Activated T-cell treated with anti-CD3 and anti-CD28 coated beads, Interleukin-2, amount 50 U/mL, for 72 hours (primary cell): Measurements from ENCODE around the gene UBP1. TPM values are rescaled to one million over a fixed set of nuclear protein-coding genes. Genes with fewer than 3 reads are reported as not detected.
"Not testable (repeated sequence)": the region's sequence is repeated elsewhere in the genome, so short reads cannot be mapped to it uniquely, and the experiment has no call there.

Experiments
- ATAC-seq, 2 donors: fragments of 150-1000 bp; cut with Tn5 transposase; replicated peaks in 1 of 2; 2 replicates each; pipeline ENCODE4 v1.10.0; 2021; ENCODE audit warnings: moderate library complexity in 2 of 2, mild to moderate bottlenecking in 1 of 2
- DNase-seq, 2 donors: peaks; one replicate each; pipeline ENCODE4 v3.0.0; 2021 to 2022; ENCODE audit warnings: mixed read lengths in 1 of 2
- H3K27ac Mint-ChIP-seq: one replicate; pipeline ENCODE4 v1.8.0; 2022; ENCODE audit warnings: mild to moderate bottlenecking, moderate library complexity, mixed read lengths
- H3K27me3 Mint-ChIP-seq: one replicate; pipeline ENCODE4 v1.8.0; 2022; ENCODE audit warnings: low read depth, mixed read lengths
- H3K36me3 Mint-ChIP-seq, 2 donors: one replicate each; pipeline ENCODE4 v1.8.0; 2022; ENCODE audit warnings: mixed read lengths in 2 of 2, mild to moderate bottlenecking in 1 of 2; ENCODE audit not compliant: insufficient read depth in 2 of 2
- H3K4me1 Mint-ChIP-seq: one replicate; pipeline ENCODE4 v1.8.0; 2022; ENCODE audit warnings: low read depth, mixed read lengths
- H3K4me3 Mint-ChIP-seq, 2 donors: one replicate each; pipeline ENCODE4 v1.8.0; 2022; ENCODE audit warnings: mild to moderate bottlenecking in 2 of 2, mixed read lengths in 2 of 2, moderate library complexity in 2 of 2
- H3K9me3 Mint-ChIP-seq, 2 donors: one replicate each; pipeline ENCODE4 v1.8.0; 2022; ENCODE audit warnings: mixed read lengths in 2 of 2
- total RNA-seq, 2 donors: library from RNA; stranded (reverse); gene quantifications; one replicate each; pipeline ENCODE4 v1.2.3, GENCODE V29; 2022

Gene UBP1
- total RNA-seq, 2 donors from 2014 or later, result 59.6 to 64.6 TPM

GRCh38 chr3:33447958-33448357, 7.8 kb upstream of the UBP1 start:
- no peaks in the 10 kb centered on the region for H3K36me3 Mint-ChIP-seq
- H3K9me3 Mint-ChIP-seq, result no peaks in the 10 kb centered on the region
- no peak for DNase-seq
- H3K4me1 Mint-ChIP-seq, result peaks cover 21% of the 10 kb centered on the region
- H3K27ac Mint-ChIP-seq, result no peak overlapping the region
- peak overlapping the region; percentile 32 to 87 for H3K4me3 Mint-ChIP-seq
- ATAC-seq, result no peak
- no peaks in the 10 kb centered on the region for H3K27me3 Mint-ChIP-seq

GRCh38 chr3:33447256-33447625, 7.0 kb upstream of the UBP1 start:
- H3K4me1 Mint-ChIP-seq, result peaks cover 23% of the 10 kb centered on the region
- peak overlapping the region; percentile 86 to 87 for H3K4me3 Mint-ChIP-seq
- ATAC-seq, H3K27me3 Mint-ChIP-seq, H3K27ac Mint-ChIP-seq, H3K36me3 Mint-ChIP-seq, H3K9me3 Mint-ChIP-seq, DNase-seq: not testable (repeated sequence)

GRCh38 chr3:33442190-33442589, 2.0 kb upstream of the UBP1 start:
- ATAC-seq, result no peak
- no peak for DNase-seq
- peak overlapping the region; percentile 100 for H3K27ac Mint-ChIP-seq
- peaks cover 41% of the 10 kb centered on the region for H3K4me1 Mint-ChIP-seq
- peaks cover 3 to 4% of the 10 kb centered on the region in 2 donors for H3K36me3 Mint-ChIP-seq
- H3K27me3 Mint-ChIP-seq, result no peaks in the 10 kb centered on the region
- H3K9me3 Mint-ChIP-seq, result no peaks in the 10 kb centered on the region
- H3K4me3 Mint-ChIP-seq, result peak overlapping the region; percentile 98 to 100

GRCh38 chr3:33441225-33441976, 1.2 kb upstream of the UBP1 start:
- DNase-seq (no peak), ATAC-seq (peak in 1 of 2 donors; percentile 2)
- Mint-ChIP-seq H3K4me3 (peak overlapping the region; percentile 98 to 100), H3K27ac (peak overlapping the region; percentile 100), H3K36me3 (peaks cover 3 to 4% of the 10 kb centered on the region in 2 donors), H3K27me3 (no peaks in the 10 kb centered on the region), H3K4me1 (peaks cover 41% of the 10 kb centered on the region), H3K9me3 (no peaks in the 10 kb centered on the region)

GRCh38 chr3:33439546-33440327, 468 bp downstream of the UBP1 start:
- peak; percentile 62 to 63 for DNase-seq

GRCh38 chr3:33438881-33439545, 1.2 kb downstream of the UBP1 start:
- H3K4me1 Mint-ChIP-seq, result peaks cover 60% of the 10 kb centered on the region
- H3K27ac Mint-ChIP-seq, result peak overlapping the region; percentile 98
- H3K27me3 Mint-ChIP-seq, result no peaks in the 10 kb centered on the region
- H3K36me3 Mint-ChIP-seq, result peaks cover 3 to 4% of the 10 kb centered on the region in 2 donors
- H3K9me3 Mint-ChIP-seq, result no peaks in the 10 kb centered on the region
- DNase-seq (no peak), ATAC-seq (no peak)
- H3K4me3 Mint-ChIP-seq, result peak overlapping the region; percentile 90 to 100

More at GRCh38 chr3:33439546-33440327, 468 bp downstream of the UBP1 start:
- Mint-ChIP-seq H3K9me3 (no peaks in the 10 kb centered on the region), H3K27ac (peak overlapping the region; percentile 100), H3K4me3 (peak overlapping the region; percentile 98 to 100), H3K4me1 (peaks cover 57% of the 10 kb centered on the region), H3K27me3 (no peaks in the 10 kb centered on the region), H3K36me3 (peaks cover 3 to 4% of the 10 kb centered on the region in 2 donors)
- peak; percentile 20 to 25 for ATAC-seq

- Mint-ChIP-seq H3K9me3 (no peaks in the 10 kb centered on the region), H3K27me3 (no peaks in the 10 kb centered on the region), H3K4me3 (peak overlapping the region; percentile 90 to 100), H3K4me1 (peaks cover 67% of the 10 kb centered on the region), H3K27ac (peak overlapping the region; percentile 98), H3K36me3 (peaks cover 3 to 4% of the 10 kb centered on the region in 2 donors)
- ATAC-seq, result no peak
- DNase-seq, result no peak
Measured at GRCh38 chr3:33438284-33438668, 1.9 kb downstream of the UBP1 start.

GRCh38 chr3:33437556-33438283, 2.5 kb downstream of the UBP1 start:
- Mint-ChIP-seq H3K9me3 (no peaks in the 10 kb centered on the region), H3K4me1 (peaks cover 73% of the 10 kb centered on the region), H3K27me3 (no peaks in the 10 kb centered on the region), H3K36me3 (peaks cover 3 to 4% of the 10 kb centered on the region in 2 donors), H3K4me3 (peak overlapping the region; percentile 90 to 100), H3K27ac (peak overlapping the region; percentile 98)
- ATAC-seq (no peak), DNase-seq (no peak)

GRCh38 chr3:33433843-33434242, 6.4 kb downstream of the UBP1 start:
- Mint-ChIP-seq H3K4me3 (peak overlapping the region in 1 of 2 donors; percentile 52), H3K36me3 (no peaks in the 10 kb centered on the region), H3K27ac (no peak overlapping the region), H3K9me3 (no peaks in the 10 kb centered on the region), H3K27me3 (no peaks in the 10 kb centered on the region), H3K4me1 (peaks cover 94% of the 10 kb centered on the region)
- no peak for DNase-seq
- ATAC-seq, result no peak

- H3K27ac Mint-ChIP-seq, result peak overlapping the region; percentile 85
- H3K4me3 Mint-ChIP-seq, result peak overlapping the region in 1 of 2 donors; percentile 63
- ATAC-seq (no peak), DNase-seq (no peak)
- H3K9me3 Mint-ChIP-seq, result no peaks in the 10 kb centered on the region
- H3K27me3 Mint-ChIP-seq, result no peaks in the 10 kb centered on the region
- peaks cover 90% of the 10 kb centered on the region for H3K4me1 Mint-ChIP-seq
- no peaks in the 10 kb centered on the region for H3K36me3 Mint-ChIP-seq
Measured at GRCh38 chr3:33430571-33430970, 9.6 kb downstream of the UBP1 start.

- Mint-ChIP-seq H3K4me1 (peaks cover 85% of the 10 kb centered on the region), H3K4me3 (peak overlapping the region in 1 of 2 donors; percentile 63), H3K9me3 (no peaks in the 10 kb centered on the region), H3K36me3 (no peaks in the 10 kb centered on the region), H3K27me3 (no peaks in the 10 kb centered on the region), H3K27ac (peak overlapping the region; percentile 85)
- DNase-seq (no peak), ATAC-seq (peak in 1 of 2 donors; percentile 44)
Measured at GRCh38 chr3:33430061-33430460, 10.1 kb downstream of the UBP1 start.

GRCh38 chr3:33429306-33429705, 10.9 kb downstream of the UBP1 start:
- DNase-seq, ATAC-seq, H3K27me3 Mint-ChIP-seq, H3K9me3 Mint-ChIP-seq, H3K36me3 Mint-ChIP-seq: not testable (repeated sequence)
- Mint-ChIP-seq H3K4me3 (peak overlapping the region in 1 of 2 donors; percentile 63), H3K4me1 (peaks cover 80% of the 10 kb centered on the region), H3K27ac (peak overlapping the region; percentile 85)
